SK-N-SH (cell line): ENCODE measurements around the gene COL23A1. TPM values are rescaled to one million over a fixed set of nuclear protein-coding genes. Genes with fewer than 3 reads are reported as not detected.

Source experiments
- CTCF ChIA-PET: fragments of 300-600, 350-600 bp; formaldehyde crosslinking; extraction: SDS; loops from one replicate; lab custom pipeline; 2021; lab: Yijun Ruan, JAX
- POLR2A ChIA-PET: fragments of 350-600 bp; sonication (Branson Sonifier 250); formaldehyde crosslinking; extraction: SDS; loops from one replicate; lab custom pipeline; 2020; ENCODE audit warnings: antibody characterized with exemption, inconsistent platforms; lab: Yijun Ruan, JAX
- DNase-seq: peaks from one replicate; pipeline ENCODE4 v3.0.0; 2012
- H2AFZ ChIP-seq: fragments of 200-600 bp; sonication (generic); 2 replicates; pipeline ENCODE4 v1.8.1; 2016; ENCODE audit warnings: antibody characterized with exemption, mild to moderate bottlenecking, low read depth
- H3F3A ChIP-seq: fragments of 200-600 bp; sonication (generic); replicated peaks from 2 replicates; pipeline ENCODE3; 2016; ENCODE audit warnings: antibody characterized with exemption, mild to moderate bottlenecking; ENCODE audit not compliant: insufficient read depth
- H3K27ac ChIP-seq, 2 experiments: fragments of 200-500 bp in 1 of 2; fragments of 200-600 bp in 1 of 2; sonication (Bioruptor generic) in 1 of 2; sonication (generic), shearing (Covaris generic) in 1 of 2; 2 replicates each; pipeline versions ENCODE4 v1.5.1 to v1.6.1; 2014 to 2016; ENCODE audit warnings: low read depth in 2 of 2, inconsistent platforms in 1 of 2, low read length in 1 of 2, mild to moderate bottlenecking in 1 of 2, mixed read lengths in 1 of 2
- H3K27me3 ChIP-seq: fragments of 200-600 bp; sonication (generic), shearing (Covaris generic); 2 replicates; pipeline ENCODE4 v1.6.1; 2016; ENCODE audit warnings: mixed run types; ENCODE audit not compliant: insufficient read depth
- H3K36me3 ChIP-seq, 2 experiments: fragments of 200-500 bp in 1 of 2; fragments of 200-600 bp in 1 of 2; sonication (Bioruptor generic) in 1 of 2; sonication (generic) in 1 of 2; replicated peaks in 1 of 2; 2 replicates each; pipeline versions ENCODE3 to v1.5.1; 2014 to 2016; ENCODE audit warnings: low read length in 1 of 2, mild to moderate bottlenecking in 1 of 2; ENCODE audit not compliant: insufficient read depth in 2 of 2, control insufficient read depth in 1 of 2
- H3K4me1 ChIP-seq, 2 experiments: fragments of 200-500 bp in 1 of 2; fragments of 200-600 bp in 1 of 2; sonication (Bioruptor generic) in 1 of 2; sonication (generic), shearing (Covaris generic) in 1 of 2; 2 replicates each; pipeline versions ENCODE4 v1.5.1 to v1.6.1; 2014 to 2016; ENCODE audit warnings: low read depth in 1 of 2, low read length in 1 of 2, mixed run types in 1 of 2; ENCODE audit not compliant: insufficient read depth in 2 of 2, control insufficient read depth in 1 of 2
- H3K4me2 ChIP-seq: fragments of 200-600 bp; sonication (generic), shearing (Covaris generic); 2 replicates; pipeline ENCODE4 v1.6.1; 2017; ENCODE audit warnings: mixed run types
- H3K4me3 ChIP-seq, 2 experiments: fragments of 200-500 bp in 1 of 2; fragments of 200-600 bp in 1 of 2; sonication (Bioruptor generic) in 1 of 2; sonication (generic), shearing (Covaris generic) in 1 of 2; 2 replicates each; pipeline versions ENCODE4 v1.5.1 to v1.8.1; 2014 to 2016; ENCODE audit warnings: low read depth in 2 of 2, inconsistent platforms in 1 of 2, low read length in 1 of 2, mild to moderate bottlenecking in 1 of 2, mixed read lengths in 1 of 2, moderate library complexity in 1 of 2
- H3K79me2 ChIP-seq: fragments of 200-600 bp; sonication (generic); 2 replicates; pipeline ENCODE4 v1.8.1; 2017; ENCODE audit warnings: mild to moderate bottlenecking; ENCODE audit not compliant: insufficient read depth
- H3K9ac ChIP-seq: fragments of 200-600 bp; sonication (generic); 2 replicates; pipeline ENCODE4 v1.6.1; 2017; ENCODE audit warnings: mixed run types
- H3K9me2 ChIP-seq: fragments of 200-600 bp; sonication (generic); 2 replicates; pipeline ENCODE4 v1.6.1; 2017; ENCODE audit warnings: mixed run types
- H3K9me3 ChIP-seq: fragments of 200-600 bp; sonication (generic); 2 replicates; pipeline ENCODE4 v1.6.1; 2017; ENCODE audit warnings: mixed run types, mild to moderate bottlenecking, moderate library complexity
- H4K20me1 ChIP-seq: fragments of 200-600 bp; sonication (generic); 2 replicates; pipeline ENCODE4 v1.6.1; 2017; ENCODE audit warnings: mild to moderate bottlenecking, mixed run types; ENCODE audit not compliant: insufficient read depth
- EP300 ChIP-seq, 2 experiments: IDR thresholded peaks; 2 replicates each; pipeline versions ENCODE4 v1.4.0 to v1.6.1; 2012; ENCODE audit warnings: borderline replicate concordance in 1 of 2, low read depth in 1 of 2, low read length in 1 of 2
- FOSL2 ChIP-seq: IDR thresholded peaks from 2 replicates; pipeline ENCODE4 v1.4.0; 2012; ENCODE audit warnings: low read depth, mild to moderate bottlenecking, moderate library complexity, borderline replicate concordance
- FOXM1 ChIP-seq: IDR thresholded peaks from 2 replicates; pipeline ENCODE4 v1.4.0; 2012; ENCODE audit warnings: low read depth, mild to moderate bottlenecking
- MAX ChIP-seq: IDR thresholded peaks from 2 replicates; pipeline ENCODE4 v1.4.0; 2012; ENCODE audit warnings: low read depth
- NFIC ChIP-seq: IDR thresholded peaks from 2 replicates; pipeline ENCODE4 v1.4.0; 2012; ENCODE audit warnings: borderline replicate concordance
- RAD21 ChIP-seq: IDR thresholded peaks from 2 replicates; pipeline ENCODE4 v1.6.1; 2012; ENCODE audit warnings: mild to moderate bottlenecking, low read length
- RCOR1 ChIP-seq: fragments of 150-350 bp; IDR thresholded peaks from 2 replicates; pipeline ENCODE4 v1.6.1; 2017; ENCODE audit warnings: antibody characterized with exemption, low read length
- RXRA ChIP-seq: IDR thresholded peaks from 2 replicates; pipeline ENCODE4 v1.4.0; 2012; ENCODE audit warnings: low read depth, mild to moderate bottlenecking, borderline replicate concordance
- SIN3A ChIP-seq: IDR thresholded peaks from 2 replicates; pipeline ENCODE4 v1.6.1; 2012; ENCODE audit warnings: low read depth, mild to moderate bottlenecking, low read length, moderate library complexity, borderline replicate concordance
- TCF12 ChIP-seq: IDR thresholded peaks from 2 replicates; pipeline ENCODE4 v1.4.0; 2012
- TEAD4 ChIP-seq: IDR thresholded peaks from 2 replicates; pipeline ENCODE4 v1.4.0; 2012; ENCODE audit warnings: mild to moderate bottlenecking, borderline replicate concordance; ENCODE audit not compliant: insufficient read depth
- YY1 ChIP-seq: IDR thresholded peaks from 2 replicates; pipeline ENCODE4 v1.4.0; 2012; ENCODE audit warnings: low read depth, mild to moderate bottlenecking
- WGBS: methylation state at CpG from one replicate; pipeline ENCODE4 v1.1.6; 2017; ENCODE audit warnings: low lambda C conversion rate; 5-methylcytosine and 5-hydroxymethylcytosine counted together
- polyA plus RNA-seq, 3 experiments: library from polyadenylated mRNA; depleted of rRNA; stranded (reverse); fragments of >200 nt; gene quantifications; 2 replicates each; pipeline ENCODE4 v1.2.3, GENCODE V29; 2012
- TF ChIP-seq, protein P1 (sequence below): IDR thresholded peaks from 2 replicates; pipeline ENCODE4 v1.6.1; 2012; ENCODE audit warnings: mild to moderate bottlenecking, low read depth, low read length, moderate library complexity
- TF ChIP-seq, protein P2 (sequence below): fragments of 150-350 bp; IDR thresholded peaks from 2 replicates; pipeline ENCODE4 v1.6.1; 2016; ENCODE audit warnings: mild to moderate bottlenecking, low read depth, low read length

COL23A1 gene
- polyA plus RNA-seq, 1 of the 3 experiments (the other 2 are of a cell fraction), result 0.10 TPM

DNA sequence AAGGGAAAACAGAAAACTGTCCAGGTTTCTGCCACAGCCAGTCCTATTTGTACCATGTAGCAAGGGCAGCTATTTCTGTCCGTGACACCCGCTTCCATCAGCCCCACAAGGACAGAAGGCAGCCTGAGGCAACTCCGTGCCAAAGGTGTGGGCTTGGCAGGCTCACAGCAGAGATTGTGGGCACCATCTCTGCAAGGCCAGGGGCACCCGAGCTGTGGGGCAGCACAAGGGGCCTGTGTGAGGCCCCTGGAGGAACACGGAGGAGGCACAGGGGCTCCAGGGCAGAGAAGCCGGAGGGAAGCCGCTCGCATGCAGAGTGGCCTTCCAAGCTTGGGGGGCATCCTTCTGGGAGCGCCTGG lies 43.5 kb downstream of the COL23A1 start:
- WGBS, result 62% methylated on average over 6 of the region's 9 CpGs
- H3K36me3 ChIP-seq, result no peaks in the 10 kb centered on the region
- no peaks in the 10 kb centered on the region for H3K9me3 ChIP-seq
- H3K4me1 ChIP-seq, result peaks cover 0 to 34% of the 10 kb centered on the region in 2 experiments; a peak in 2 of 4 replicates
- ChIA-PET CTCF (interaction anchor here (0.6 to 2.0 kb wide), 3 partner anchors 86 to 311 kb away, joined by 3 to 13 read pairs (median 5); no protein-coding TSS in a partner anchor), POLR2A (no interaction called here)
- no peaks in the 10 kb centered on the region for H3K79me2 ChIP-seq
- H3K4me3 ChIP-seq, result no peak overlapping the region
- no peak overlapping the region for H3K27ac ChIP-seq
- no peak overlapping the region for H2AFZ ChIP-seq
- TF ChIP-seq NFIC (no peak), RAD21 (no peak), FOXM1 (no peak), TCF12 (no peak), RCOR1 (no peak), SIN3A (no peak), EP300 (IDR thresholded peaks at IDR 0.05; ENCODE audit: borderline replicate concordance in 1 of 2, low read depth in 1 of 2, low read length in 1 of 2) (no peak), RXRA (no peak), TEAD4 (no peak), YY1 (no peak), FOSL2 (no peak), MAX (no peak)
- TF ChIP-seq, protein P1, sequence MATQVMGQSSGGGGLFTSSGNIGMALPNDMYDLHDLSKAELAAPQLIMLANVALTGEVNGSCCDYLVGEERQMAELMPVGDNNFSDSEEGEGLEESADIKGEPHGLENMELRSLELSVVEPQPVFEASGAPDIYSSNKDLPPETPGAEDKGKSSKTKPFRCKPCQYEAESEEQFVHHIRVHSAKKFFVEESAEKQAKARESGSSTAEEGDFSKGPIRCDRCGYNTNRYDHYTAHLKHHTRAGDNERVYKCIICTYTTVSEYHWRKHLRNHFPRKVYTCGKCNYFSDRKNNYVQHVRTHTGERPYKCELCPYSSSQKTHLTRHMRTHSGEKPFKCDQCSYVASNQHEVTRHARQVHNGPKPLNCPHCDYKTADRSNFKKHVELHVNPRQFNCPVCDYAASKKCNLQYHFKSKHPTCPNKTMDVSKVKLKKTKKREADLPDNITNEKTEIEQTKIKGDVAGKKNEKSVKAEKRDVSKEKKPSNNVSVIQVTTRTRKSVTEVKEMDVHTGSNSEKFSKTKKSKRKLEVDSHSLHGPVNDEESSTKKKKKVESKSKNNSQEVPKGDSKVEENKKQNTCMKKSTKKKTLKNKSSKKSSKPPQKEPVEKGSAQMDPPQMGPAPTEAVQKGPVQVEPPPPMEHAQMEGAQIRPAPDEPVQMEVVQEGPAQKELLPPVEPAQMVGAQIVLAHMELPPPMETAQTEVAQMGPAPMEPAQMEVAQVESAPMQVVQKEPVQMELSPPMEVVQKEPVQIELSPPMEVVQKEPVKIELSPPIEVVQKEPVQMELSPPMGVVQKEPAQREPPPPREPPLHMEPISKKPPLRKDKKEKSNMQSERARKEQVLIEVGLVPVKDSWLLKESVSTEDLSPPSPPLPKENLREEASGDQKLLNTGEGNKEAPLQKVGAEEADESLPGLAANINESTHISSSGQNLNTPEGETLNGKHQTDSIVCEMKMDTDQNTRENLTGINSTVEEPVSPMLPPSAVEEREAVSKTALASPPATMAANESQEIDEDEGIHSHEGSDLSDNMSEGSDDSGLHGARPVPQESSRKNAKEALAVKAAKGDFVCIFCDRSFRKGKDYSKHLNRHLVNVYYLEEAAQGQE, result no peak
- TF ChIP-seq, protein P2, sequence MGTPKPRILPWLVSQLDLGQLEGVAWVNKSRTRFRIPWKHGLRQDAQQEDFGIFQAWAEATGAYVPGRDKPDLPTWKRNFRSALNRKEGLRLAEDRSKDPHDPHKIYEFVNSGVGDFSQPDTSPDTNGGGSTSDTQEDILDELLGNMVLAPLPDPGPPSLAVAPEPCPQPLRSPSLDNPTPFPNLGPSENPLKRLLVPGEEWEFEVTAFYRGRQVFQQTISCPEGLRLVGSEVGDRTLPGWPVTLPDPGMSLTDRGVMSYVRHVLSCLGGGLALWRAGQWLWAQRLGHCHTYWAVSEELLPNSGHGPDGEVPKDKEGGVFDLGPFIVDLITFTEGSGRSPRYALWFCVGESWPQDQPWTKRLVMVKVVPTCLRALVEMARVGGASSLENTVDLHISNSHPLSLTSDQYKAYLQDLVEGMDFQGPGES, result no peak
- no peak for DNase-seq
- H3K27me3 ChIP-seq, result no peaks in the 10 kb centered on the region
- no peaks in the 10 kb centered on the region for H3K9me2 ChIP-seq
- H3K9ac ChIP-seq, result no peak overlapping the region
- no peaks in the 10 kb centered on the region for H4K20me1 ChIP-seq
- H3F3A ChIP-seq, result no peaks in the 10 kb centered on the region
- no peak overlapping the region for H3K4me2 ChIP-seq
